ENCODE data around the gene LPAR1.

LPAR1 gene

DNA sequence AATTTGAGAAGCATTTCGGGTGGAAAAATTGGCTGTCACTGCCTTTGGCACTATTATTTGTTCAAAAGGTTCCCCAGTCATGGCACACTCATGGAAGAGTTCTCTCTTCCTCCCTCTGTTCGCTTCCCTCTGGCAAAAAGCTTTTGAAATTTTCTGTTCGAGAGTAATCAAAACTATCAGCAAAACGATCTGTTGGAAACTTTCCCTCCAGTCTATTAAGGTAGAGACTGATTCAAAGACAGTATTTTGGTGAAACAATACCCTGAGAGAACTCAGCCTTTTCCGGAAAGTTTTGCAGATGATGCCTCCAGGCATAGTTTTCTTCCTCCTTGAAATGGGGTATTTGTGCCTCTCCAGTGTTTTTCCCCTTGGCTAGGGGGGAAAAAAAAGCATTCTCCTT lies 3.6 kb upstream of the LPAR1 start:
- DNase-seq: no peak
- no peak overlapping the region for H3K4me3 ChIP-seq (ENCODE audit: low read depth, low read length)
- no peak for TF ChIP-seq CTCF (IDR thresholded peaks at IDR 0.05; ENCODE audit: low read depth, low read length)
- H3K9me3 ChIP-seq: no peaks in the 10 kb centered on the region
- no peaks in the 10 kb centered on the region for H3K36me3 ChIP-seq
- H3K4me1 ChIP-seq: peaks cover 9% of the 10 kb centered on the region
- H3K27me3 ChIP-seq: no peaks in the 10 kb centered on the region

DNA sequence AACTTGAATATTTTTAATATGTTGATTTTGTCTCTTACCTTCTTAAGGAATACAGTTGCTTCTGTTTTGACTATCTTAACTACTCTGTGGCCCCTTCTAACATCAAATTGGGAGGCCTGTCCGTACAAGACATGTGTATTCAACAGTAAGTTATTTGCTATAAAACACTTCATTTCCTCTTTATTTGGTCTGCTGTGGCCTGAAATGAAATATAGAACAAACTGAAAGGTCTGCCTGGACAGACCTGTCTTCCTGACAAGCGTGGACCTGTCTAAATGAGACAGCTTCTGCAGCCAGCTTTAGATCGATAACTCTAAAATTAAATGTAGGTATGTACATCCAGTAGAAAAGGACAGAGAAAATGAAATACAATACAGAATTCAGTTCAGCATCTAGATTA lies 2.2 kb upstream of the LPAR1 start:
- Histone ChIP-seq H3K4me1 (peaks cover 9% of the 10 kb centered on the region), H3K36me3 (no peaks in the 10 kb centered on the region), H3K9me3 (no peaks in the 10 kb centered on the region), H3K4me3 (ENCODE audit: low read depth, low read length) (no peak overlapping the region), H3K27me3 (no peaks in the 10 kb centered on the region)
- no peak for TF ChIP-seq CTCF (IDR thresholded peaks at IDR 0.05; ENCODE audit: low read depth, low read length)
- no peak for DNase-seq

- no peak for DNase-seq
- no peak for TF ChIP-seq CTCF (IDR thresholded peaks at IDR 0.05; ENCODE audit: low read depth, low read length)
- H3K9me3 ChIP-seq: no peaks in the 10 kb centered on the region
- H3K27me3 ChIP-seq: no peaks in the 10 kb centered on the region
- no peak overlapping the region for H3K4me3 ChIP-seq (ENCODE audit: low read depth, low read length)
- peaks cover 9% of the 10 kb centered on the region for H3K4me1 ChIP-seq
- H3K36me3 ChIP-seq: no peaks in the 10 kb centered on the region
Measured at GRCh38 chr9:111039231-111039906, 1.1 kb upstream of the LPAR1 start.

- Histone ChIP-seq H3K4me3 (ENCODE audit: low read depth, low read length) (peak overlapping the region; percentile 68), H3K36me3 (no peaks in the 10 kb centered on the region), H3K4me1 (peaks cover 12% of the 10 kb centered on the region), H3K27me3 (no peaks in the 10 kb centered on the region), H3K9me3 (no peaks in the 10 kb centered on the region)
- peak; percentile 78 for DNase-seq
- TF ChIP-seq CTCF (IDR thresholded peaks at IDR 0.05; ENCODE audit: low read depth, low read length): peak; percentile 27
Measured at GRCh38 chr9:111037708-111038330, 451 bp downstream of the LPAR1 start.

DNA sequence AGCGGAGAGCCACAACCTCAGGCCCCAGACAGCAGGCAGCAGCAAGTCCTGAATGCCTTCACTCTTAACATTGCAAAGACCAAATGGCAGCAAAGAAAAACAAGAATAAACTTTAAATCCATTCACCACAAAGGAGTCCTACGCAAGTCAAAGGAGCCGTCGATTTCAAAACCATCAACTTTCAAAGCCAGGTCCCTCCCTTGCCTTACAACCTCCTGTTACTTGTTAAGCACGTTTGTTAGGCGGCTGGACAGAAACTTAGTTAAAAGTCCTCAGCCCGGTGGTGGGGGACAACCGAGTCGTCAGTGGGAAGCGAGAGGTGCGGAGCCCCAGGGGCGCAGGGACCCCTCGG lies 938 bp downstream of the LPAR1 start:
- Histone ChIP-seq H3K27me3 (no peaks in the 10 kb centered on the region), H3K36me3 (no peaks in the 10 kb centered on the region), H3K4me3 (ENCODE audit: low read depth, low read length) (peak overlapping the region; percentile 68), H3K4me1 (peaks cover 11% of the 10 kb centered on the region), H3K9me3 (no peaks in the 10 kb centered on the region)
- no peak for TF ChIP-seq CTCF (IDR thresholded peaks at IDR 0.05; ENCODE audit: low read depth, low read length)
- no peak for DNase-seq

DNA sequence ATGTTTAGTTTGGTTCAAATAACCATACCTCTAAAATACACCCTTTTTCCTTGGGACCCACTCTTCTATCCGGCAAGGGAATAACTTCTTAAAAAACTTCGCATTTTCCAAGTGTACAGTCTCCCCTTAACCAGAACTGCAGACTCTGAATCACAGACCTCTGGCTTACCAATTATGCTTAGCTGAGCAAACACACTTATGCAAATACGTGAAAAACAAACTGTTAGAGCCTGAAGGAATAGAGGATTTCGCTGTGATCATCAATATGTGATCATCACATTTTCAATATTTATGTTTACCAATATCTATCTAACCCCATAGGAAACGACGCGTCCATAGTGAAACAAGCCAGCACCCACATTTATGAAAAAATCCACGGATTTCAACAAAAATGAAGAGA lies 1.3 kb downstream of the LPAR1 start:
- H3K27me3 ChIP-seq: no peaks in the 10 kb centered on the region
- H3K4me1 ChIP-seq: peaks cover 7% of the 10 kb centered on the region
- no peak for DNase-seq
- H3K9me3 ChIP-seq: no peaks in the 10 kb centered on the region
- H3K4me3 ChIP-seq (ENCODE audit: low read depth, low read length): peak overlapping the region; percentile 68
- no peak for TF ChIP-seq CTCF (IDR thresholded peaks at IDR 0.05; ENCODE audit: low read depth, low read length)
- H3K36me3 ChIP-seq: no peaks in the 10 kb centered on the region

All from BE2C (cell line).